ENCODE measurements around the gene CCDC9B.

The CCDC9B gene

DNA sequence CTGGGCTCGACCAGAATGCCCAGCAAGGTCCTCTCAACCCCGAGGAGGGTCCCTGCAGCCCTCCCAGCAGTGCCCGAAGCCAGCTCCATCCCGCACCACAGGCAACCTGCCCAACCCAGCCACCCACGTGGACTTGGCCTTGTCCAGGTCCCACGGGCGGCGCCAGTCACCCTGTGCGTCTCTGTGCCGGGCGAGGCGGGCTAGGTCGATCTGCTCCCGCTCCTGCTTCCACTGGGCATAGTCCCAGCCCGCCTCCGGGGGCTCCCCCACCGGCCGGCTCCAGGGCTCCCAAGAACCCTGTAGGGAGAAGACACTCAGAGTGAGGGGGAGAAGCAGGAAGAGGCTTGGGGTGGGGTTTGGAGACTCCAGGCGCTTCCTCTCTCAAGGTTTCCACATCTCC lies 3.1 kb downstream of the CCDC9B start:
- Histone ChIP-seq H3K27ac (ENCODE audit: insufficient read depth, low read length, poor library complexity, severe bottlenecking) (no peak overlapping the region), H3K9me3 (ENCODE audit: control insufficient read depth, low read length) (no peaks in the 10 kb centered on the region), H3K36me3 (ENCODE audit: control insufficient read depth, insufficient read depth, low read length) (no peaks in the 10 kb centered on the region), H3K27me3 (replicated peaks; ENCODE audit: control insufficient read depth, insufficient read depth, low read length, poor library complexity, severe bottlenecking) (no peaks in the 10 kb centered on the region), H3K4me3 (ENCODE audit: insufficient read depth, low read depth, low read length, poor library complexity, severe bottlenecking) (no peak overlapping the region), H3K4me1 (ENCODE audit: control insufficient read depth, insufficient read depth, low read length, poor library complexity, severe bottlenecking) (peaks cover 9% of the 10 kb centered on the region)
- DNase-seq = no peak

DNA sequence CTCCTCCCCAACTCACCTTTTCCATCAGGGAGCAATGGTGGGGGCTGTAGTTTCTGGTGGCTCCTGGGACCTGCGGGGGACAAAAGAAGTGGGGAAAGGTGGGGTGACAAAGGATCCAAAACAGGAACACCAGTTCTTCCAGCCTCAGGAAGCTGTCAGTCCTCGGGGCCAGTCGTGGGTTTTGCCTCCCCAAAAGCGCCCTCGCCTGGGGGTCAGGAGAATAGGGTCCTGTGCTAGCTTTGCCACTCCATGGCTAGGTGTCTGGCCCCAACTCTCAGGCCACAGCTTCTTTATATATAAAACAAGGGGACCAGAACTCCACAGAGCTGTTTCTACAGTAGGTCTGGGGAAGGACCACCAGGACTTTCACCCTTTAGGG lies 4.0 kb downstream of the CCDC9B start:
- H3K27me3 ChIP-seq (replicated peaks; ENCODE audit: control insufficient read depth, insufficient read depth, low read length, poor library complexity, severe bottlenecking) = no peaks in the 10 kb centered on the region
- H3K4me3 ChIP-seq (ENCODE audit: insufficient read depth, low read depth, low read length, poor library complexity, severe bottlenecking) = no peak overlapping the region
- no peak for DNase-seq
- H3K9me3 ChIP-seq (ENCODE audit: control insufficient read depth, low read length) = no peaks in the 10 kb centered on the region
- H3K36me3 ChIP-seq (ENCODE audit: control insufficient read depth, insufficient read depth, low read length) = no peaks in the 10 kb centered on the region
- H3K4me1 ChIP-seq (ENCODE audit: control insufficient read depth, insufficient read depth, low read length, poor library complexity, severe bottlenecking) = peaks cover 9% of the 10 kb centered on the region
- no peak overlapping the region for H3K27ac ChIP-seq (ENCODE audit: insufficient read depth, low read length, poor library complexity, severe bottlenecking)

DNA sequence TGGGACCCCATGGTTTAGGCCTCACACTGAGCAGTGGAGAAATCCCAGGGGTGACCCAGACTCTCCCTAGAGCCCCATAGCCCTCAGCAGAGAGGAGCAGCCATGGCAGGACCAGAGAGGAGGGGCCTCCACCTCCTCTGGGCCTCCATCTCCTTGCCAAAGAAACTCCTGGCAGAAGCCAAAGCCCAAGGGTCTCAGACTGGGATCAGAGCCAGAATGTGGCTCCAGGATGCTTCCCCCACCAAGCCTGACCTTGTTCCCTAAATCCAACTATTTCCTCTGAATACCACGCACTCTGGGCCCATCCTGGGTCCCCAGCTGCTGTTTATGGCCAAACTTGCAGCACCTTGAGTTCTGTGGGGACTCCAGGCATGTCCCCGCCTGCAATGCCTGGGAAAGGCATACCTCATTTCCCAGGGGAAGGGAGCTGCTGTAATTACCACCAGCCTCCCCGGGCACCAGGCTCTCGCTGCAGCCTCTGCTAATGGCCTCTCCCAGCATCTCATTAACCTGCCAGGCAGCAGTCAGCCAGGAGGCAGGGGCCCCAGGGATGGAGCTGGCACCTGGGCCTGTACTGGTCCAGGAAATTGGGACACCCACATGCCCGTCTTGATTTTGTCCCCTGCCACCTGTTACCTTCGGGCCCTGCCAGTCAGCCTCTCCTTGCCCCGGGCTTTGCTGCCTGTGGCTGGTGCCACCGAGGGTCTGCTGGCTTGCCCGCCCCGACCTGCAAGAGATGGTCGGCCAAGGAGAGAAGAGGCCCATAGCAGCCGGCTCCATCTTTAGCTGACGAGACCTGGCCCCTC lies 4.6 kb downstream of the CCDC9B start:
- Histone ChIP-seq H3K27me3 (replicated peaks; ENCODE audit: control insufficient read depth, insufficient read depth, low read length, poor library complexity, severe bottlenecking) (no peaks in the 10 kb centered on the region), H3K4me3 (ENCODE audit: insufficient read depth, low read depth, low read length, poor library complexity, severe bottlenecking) (no peak overlapping the region), H3K36me3 (ENCODE audit: control insufficient read depth, insufficient read depth, low read length) (no peaks in the 10 kb centered on the region), H3K4me1 (ENCODE audit: control insufficient read depth, insufficient read depth, low read length, poor library complexity, severe bottlenecking) (peaks cover 9% of the 10 kb centered on the region), H3K9me3 (ENCODE audit: control insufficient read depth, low read length) (no peaks in the 10 kb centered on the region), H3K27ac (ENCODE audit: insufficient read depth, low read length, poor library complexity, severe bottlenecking) (no peak overlapping the region)
- DNase-seq = no peak

DNA sequence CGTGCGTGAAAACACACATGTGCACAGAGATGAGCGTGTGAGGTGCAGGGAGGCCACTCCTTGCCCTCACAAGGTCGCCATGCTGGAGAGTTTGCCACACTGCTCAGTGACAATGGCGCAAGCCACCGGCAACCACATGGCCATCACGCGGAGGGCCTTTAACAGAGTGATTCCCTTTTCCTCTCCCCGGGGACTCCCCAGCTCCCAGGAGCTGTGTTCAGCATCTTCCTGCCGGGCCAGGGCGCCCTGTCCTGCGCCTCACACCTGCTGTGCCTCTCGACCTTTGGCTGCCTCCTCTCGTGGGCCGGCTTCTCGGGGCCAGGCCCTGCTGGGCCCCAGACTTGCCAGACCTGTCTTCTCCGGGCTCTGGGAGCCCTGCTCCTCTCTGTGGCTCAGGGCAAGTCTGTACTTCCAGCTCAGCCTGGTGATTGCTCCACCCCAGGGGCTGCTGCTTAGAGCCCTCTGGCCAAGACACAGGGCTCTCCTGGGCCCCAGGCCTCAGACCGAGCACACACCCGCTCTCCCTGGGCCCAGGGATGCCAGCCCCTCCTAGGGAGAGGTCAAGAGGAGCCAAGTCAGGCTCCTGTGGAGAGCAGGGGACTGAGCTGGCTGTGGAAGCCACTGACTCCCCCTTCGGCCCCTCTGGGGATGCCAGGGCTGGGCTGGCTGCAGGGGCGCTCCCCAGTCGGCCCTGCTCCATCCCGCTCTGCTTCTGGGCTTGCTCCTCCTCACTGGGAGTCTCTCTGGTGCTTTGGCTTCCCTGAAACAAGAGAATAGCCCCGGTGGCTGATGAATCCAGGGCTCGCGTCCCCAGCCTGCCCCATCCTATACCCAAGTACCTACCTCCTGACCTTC lies 5.6 kb downstream of the CCDC9B start:
- H3K4me1 ChIP-seq (ENCODE audit: control insufficient read depth, insufficient read depth, low read length, poor library complexity, severe bottlenecking) = peaks cover 9% of the 10 kb centered on the region
- no peak overlapping the region for H3K4me3 ChIP-seq (ENCODE audit: insufficient read depth, low read depth, low read length, poor library complexity, severe bottlenecking)
- no peak for DNase-seq
- no peaks in the 10 kb centered on the region for H3K9me3 ChIP-seq (ENCODE audit: control insufficient read depth, low read length)
- H3K27ac ChIP-seq (ENCODE audit: insufficient read depth, low read length, poor library complexity, severe bottlenecking) = no peak overlapping the region
- no peaks in the 10 kb centered on the region for H3K36me3 ChIP-seq (ENCODE audit: control insufficient read depth, insufficient read depth, low read length)
- H3K27me3 ChIP-seq (replicated peaks; ENCODE audit: control insufficient read depth, insufficient read depth, low read length, poor library complexity, severe bottlenecking) = no peaks in the 10 kb centered on the region

DNA sequence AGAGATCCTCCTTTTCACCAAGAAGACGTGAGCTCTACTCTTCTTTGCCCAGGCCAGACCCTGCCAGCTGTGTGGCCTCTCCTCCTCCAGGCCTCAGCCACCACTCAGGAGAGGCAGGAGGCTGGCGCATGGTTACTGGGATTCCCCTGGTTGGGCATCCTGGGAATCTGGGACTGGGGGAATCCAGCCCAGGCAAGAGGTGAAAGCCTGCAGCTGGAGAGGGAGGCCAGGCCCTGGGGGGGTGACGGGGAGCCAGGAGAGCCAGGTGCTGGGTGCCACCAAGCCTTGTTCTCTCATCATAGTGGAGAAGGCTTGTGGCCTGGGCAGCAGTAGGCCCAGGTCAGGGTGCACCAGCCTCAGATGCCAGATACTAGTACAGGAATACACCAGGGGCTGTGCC lies 6.2 kb downstream of the CCDC9B start:
- H3K36me3 ChIP-seq (ENCODE audit: control insufficient read depth, insufficient read depth, low read length) = no peaks in the 10 kb centered on the region
- H3K4me1 ChIP-seq (ENCODE audit: control insufficient read depth, insufficient read depth, low read length, poor library complexity, severe bottlenecking) = peaks cover 9% of the 10 kb centered on the region
- no peak for DNase-seq
- no peaks in the 10 kb centered on the region for H3K9me3 ChIP-seq (ENCODE audit: control insufficient read depth, low read length)
- no peak overlapping the region for H3K27ac ChIP-seq (ENCODE audit: insufficient read depth, low read length, poor library complexity, severe bottlenecking)
- no peak overlapping the region for H3K4me3 ChIP-seq (ENCODE audit: insufficient read depth, low read depth, low read length, poor library complexity, severe bottlenecking)
- H3K27me3 ChIP-seq (replicated peaks; ENCODE audit: control insufficient read depth, insufficient read depth, low read length, poor library complexity, severe bottlenecking) = no peaks in the 10 kb centered on the region

DNA sequence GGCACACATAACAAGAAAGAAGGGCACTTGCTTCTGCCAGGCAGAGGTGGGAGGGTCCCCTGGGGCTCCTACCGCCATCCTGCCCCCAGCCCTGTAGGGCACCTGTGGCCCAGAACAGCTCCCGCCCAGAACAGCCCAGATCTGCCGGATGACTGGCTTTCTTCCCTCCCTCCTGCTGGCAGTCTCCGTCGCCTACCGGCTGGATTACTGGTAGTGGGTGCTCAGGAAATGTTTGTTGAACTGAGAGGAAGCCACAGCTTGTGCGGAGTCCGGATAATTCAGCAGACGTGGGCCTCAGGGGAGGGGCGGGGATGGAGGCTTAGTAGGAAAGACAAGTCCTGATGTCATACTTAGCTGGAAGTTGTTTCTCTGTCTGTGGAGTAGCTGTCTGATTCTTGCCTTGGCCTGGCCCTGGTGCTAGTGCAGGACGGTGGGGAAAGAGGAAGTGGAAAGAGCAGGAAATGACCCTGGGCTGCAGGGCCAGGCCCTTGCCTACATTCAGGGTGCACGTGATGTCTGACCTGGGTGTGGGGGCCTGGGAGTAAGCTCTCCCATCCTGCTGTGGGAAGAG lies 6.7 kb downstream of the CCDC9B start:
- Histone ChIP-seq H3K4me3 (ENCODE audit: insufficient read depth, low read depth, low read length, poor library complexity, severe bottlenecking) (no peak overlapping the region), H3K9me3 (ENCODE audit: control insufficient read depth, low read length) (no peaks in the 10 kb centered on the region), H3K27me3 (replicated peaks; ENCODE audit: control insufficient read depth, insufficient read depth, low read length, poor library complexity, severe bottlenecking) (no peaks in the 10 kb centered on the region), H3K36me3 (ENCODE audit: control insufficient read depth, insufficient read depth, low read length) (no peaks in the 10 kb centered on the region), H3K4me1 (ENCODE audit: control insufficient read depth, insufficient read depth, low read length, poor library complexity, severe bottlenecking) (peaks cover 9% of the 10 kb centered on the region), H3K27ac (ENCODE audit: insufficient read depth, low read length, poor library complexity, severe bottlenecking) (no peak overlapping the region)
- no peak for DNase-seq

DNA sequence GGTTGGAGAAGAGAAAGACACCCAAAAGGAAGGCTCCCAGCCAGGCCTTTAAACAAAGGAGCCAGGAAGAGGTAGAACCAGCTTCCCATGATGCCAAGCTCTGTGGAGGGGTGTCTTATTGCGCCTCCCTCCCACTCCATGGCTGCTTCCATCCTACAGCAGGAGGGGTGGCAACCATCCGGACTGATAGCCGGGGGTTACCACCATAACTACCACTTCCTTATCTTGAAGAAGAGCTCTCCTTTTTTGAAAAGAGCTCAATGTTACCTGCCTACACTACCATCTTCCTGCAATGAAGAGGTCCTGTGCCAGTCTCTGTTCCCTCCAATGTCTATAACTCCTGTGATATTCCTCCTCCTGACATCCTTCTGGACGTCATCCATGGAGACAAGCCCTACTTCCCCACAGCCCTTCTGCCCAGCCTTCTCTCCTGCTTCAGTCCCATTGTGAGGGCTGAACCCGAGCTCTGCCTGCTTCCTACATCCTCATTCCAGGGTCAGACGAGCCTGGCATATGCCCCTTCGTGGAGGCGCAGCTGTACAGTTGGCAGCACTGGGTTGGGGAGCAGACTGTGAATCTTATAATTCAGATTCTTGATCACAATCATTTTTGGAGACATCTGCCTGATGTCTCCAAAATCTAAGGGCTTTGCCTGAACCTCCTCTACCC lies 8.5 kb downstream of the CCDC9B start:
- peaks cover 4% of the 10 kb centered on the region for H3K4me1 ChIP-seq (ENCODE audit: control insufficient read depth, insufficient read depth, low read length, poor library complexity, severe bottlenecking)
- H3K9me3 ChIP-seq (ENCODE audit: control insufficient read depth, low read length) = no peaks in the 10 kb centered on the region
- H3K4me3 ChIP-seq (ENCODE audit: insufficient read depth, low read depth, low read length, poor library complexity, severe bottlenecking) = no peak overlapping the region
- DNase-seq = no peak
- no peak overlapping the region for H3K27ac ChIP-seq (ENCODE audit: insufficient read depth, low read length, poor library complexity, severe bottlenecking)
- no peaks in the 10 kb centered on the region for H3K36me3 ChIP-seq (ENCODE audit: control insufficient read depth, insufficient read depth, low read length)
- no peaks in the 10 kb centered on the region for H3K27me3 ChIP-seq (replicated peaks; ENCODE audit: control insufficient read depth, insufficient read depth, low read length, poor library complexity, severe bottlenecking)

DNA sequence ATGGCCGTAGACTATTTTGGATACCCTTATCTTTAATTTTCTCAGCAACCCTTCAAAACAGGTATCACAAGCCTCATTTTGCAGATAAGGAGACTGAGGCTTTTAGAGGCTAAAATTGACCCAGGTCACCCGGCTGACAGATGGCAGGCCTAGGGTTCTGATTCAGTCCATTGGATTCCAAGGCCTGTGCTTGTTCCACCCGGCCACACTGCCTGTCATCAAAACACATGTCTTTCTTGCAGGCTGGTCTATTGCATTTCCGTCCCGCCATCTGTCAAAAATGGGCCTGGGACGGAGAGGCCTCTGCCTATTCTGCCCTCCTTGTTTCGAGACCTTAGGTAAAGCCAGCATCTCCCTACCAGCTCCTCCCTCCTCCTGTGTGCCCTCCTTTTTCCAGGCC lies 9.1 kb downstream of the CCDC9B start:
- DNase-seq = no peak
- Histone ChIP-seq H3K4me1 (ENCODE audit: control insufficient read depth, insufficient read depth, low read length, poor library complexity, severe bottlenecking) (peaks cover 4% of the 10 kb centered on the region), H3K27ac (ENCODE audit: insufficient read depth, low read length, poor library complexity, severe bottlenecking) (no peak overlapping the region), H3K9me3 (ENCODE audit: control insufficient read depth, low read length) (no peaks in the 10 kb centered on the region), H3K36me3 (ENCODE audit: control insufficient read depth, insufficient read depth, low read length) (no peaks in the 10 kb centered on the region), H3K4me3 (ENCODE audit: insufficient read depth, low read depth, low read length, poor library complexity, severe bottlenecking) (no peak overlapping the region), H3K27me3 (replicated peaks; ENCODE audit: control insufficient read depth, insufficient read depth, low read length, poor library complexity, severe bottlenecking) (no peaks in the 10 kb centered on the region)

DNA sequence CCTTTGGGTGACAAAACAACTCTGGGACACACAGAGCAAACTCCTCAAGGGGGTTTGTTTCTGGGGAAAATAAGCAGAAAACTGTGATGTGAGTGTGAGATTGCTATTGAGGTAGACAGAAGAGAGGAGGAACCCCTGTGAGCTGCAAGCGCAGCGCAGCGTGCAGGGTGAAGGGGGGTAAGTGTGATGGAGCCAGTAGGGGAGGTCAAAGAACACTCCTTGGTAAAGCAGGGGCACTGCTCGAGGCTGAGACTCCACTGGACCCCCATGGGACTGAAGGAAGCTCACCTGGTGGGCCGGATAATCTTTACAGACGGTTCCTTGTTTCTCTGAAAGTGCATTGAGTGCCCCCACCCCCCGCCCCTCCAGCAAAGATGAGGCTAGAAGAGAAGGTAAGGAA lies 9.7 kb downstream of the CCDC9B start:
- no peaks in the 10 kb centered on the region for H3K36me3 ChIP-seq (ENCODE audit: control insufficient read depth, insufficient read depth, low read length)
- H3K27ac ChIP-seq (ENCODE audit: insufficient read depth, low read length, poor library complexity, severe bottlenecking) = no peak overlapping the region
- no peaks in the 10 kb centered on the region for H3K9me3 ChIP-seq (ENCODE audit: control insufficient read depth, low read length)
- H3K27me3 ChIP-seq (replicated peaks; ENCODE audit: control insufficient read depth, insufficient read depth, low read length, poor library complexity, severe bottlenecking) = no peaks in the 10 kb centered on the region
- peaks cover 4% of the 10 kb centered on the region for H3K4me1 ChIP-seq (ENCODE audit: control insufficient read depth, insufficient read depth, low read length, poor library complexity, severe bottlenecking)
- DNase-seq = no peak
- no peak overlapping the region for H3K4me3 ChIP-seq (ENCODE audit: insufficient read depth, low read depth, low read length, poor library complexity, severe bottlenecking)

Data from effector memory CD4-positive, alpha-beta T cell (primary cell).